ENCODE data around the gene MYH4.

The MYH4 gene

DNA sequence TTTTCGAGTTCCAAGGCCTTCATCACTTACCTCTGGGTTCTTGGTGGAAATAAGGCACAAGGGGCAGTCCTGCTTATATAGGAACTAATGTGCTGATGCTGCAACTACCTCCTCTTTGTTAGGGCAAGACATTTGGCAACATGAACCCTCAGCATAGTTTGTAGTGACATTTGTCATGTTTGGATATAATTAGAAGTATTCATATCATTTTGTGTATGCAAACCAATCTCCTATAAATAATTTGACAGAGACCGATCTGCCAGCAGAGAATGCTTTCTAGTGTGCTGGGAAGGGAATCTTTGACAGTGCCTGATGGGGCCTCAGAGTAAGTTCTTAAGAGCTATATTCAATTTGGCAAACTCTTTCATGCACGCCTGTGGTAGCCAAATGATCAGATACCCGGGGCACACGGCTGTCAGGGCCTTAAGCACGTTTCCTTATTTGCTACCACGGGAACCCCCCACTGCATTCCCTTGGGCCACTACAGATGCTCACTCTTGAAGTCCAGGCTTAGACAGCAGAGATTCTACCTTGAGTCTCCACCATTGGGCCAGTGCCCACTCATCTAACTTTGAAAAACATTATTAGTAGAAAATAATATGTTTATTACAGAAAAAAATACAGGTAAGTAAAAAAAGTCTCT, 47.3 kb downstream of the MYH4 start, which contains the start of gene MYH8:
Gene MYH8 (minus strand): TSS at position 51 of the 643 bp plus-strand sequence. CDS start 1,723 bp downstream, outside the sequence.
- no peak for DNase-seq (ENCODE audit: low read depth)

DNA sequence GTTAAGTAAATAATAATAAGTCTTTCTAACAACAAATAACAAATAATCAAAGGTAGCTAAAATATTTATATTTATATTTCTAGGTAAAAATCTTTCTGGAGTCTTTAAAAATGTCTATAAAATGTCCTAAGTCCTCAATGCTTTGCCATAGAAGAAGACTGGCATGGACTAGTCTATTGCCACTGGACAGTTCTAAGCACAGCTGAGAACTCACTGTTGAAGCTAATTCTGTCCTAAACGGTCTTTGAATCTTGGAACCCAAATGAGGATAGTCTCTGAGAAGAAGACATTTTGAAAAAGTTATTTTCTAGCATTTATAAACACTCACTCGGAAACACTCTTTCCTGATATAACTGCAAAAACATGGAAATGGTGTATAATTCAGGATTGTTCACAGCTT, 48.1 kb downstream of the MYH4 start:
- no peak for DNase-seq (ENCODE audit: low read depth)

DNA sequence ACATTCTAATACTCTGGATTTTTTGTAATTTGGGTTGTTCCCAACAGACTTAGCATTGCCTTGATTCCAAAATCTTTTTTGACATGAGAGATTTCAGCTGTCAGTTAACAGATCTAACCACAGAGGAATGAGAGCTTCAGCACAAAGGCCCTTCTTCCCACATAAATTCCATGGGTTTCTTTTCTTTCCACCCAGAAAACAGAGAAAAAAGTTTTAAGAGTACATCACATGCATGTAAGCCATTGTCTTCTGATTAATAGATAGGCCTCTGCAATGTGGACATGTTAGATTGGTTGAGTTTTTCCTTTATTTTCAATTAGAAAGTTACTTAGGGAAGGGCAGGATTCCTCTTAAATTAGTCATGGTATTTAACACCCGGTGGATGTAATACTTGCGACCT, 48.5 kb downstream of the MYH4 start:
- DNase-seq (ENCODE audit: low read depth) = no peak

DNA sequence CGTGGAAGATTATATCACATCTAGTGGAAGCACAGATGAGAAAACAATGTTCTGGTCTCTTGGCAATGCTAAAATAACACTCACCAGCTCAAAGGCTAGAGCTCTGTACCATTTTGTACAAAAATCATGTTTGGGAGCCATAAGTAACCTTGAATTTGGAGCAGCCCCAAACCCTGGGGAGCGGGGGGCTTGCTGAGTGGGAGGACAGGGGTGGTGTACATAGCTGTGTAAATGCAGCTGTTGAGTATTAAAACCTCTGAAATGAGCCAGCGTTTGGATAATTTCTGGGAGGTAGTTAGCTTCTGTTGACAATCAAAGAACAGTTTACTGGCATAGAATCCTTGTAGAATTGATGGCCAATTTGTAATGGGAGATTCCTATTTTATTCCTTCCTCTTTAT, 51.9 kb downstream of the MYH4 start:
- no peak for DNase-seq (ENCODE audit: low read depth)

GRCh38 chr17:10415161-10415560, 54.2 kb downstream of the MYH4 start:
- DNase-seq (ENCODE audit: low read depth) = no peak

GRCh38 chr17:10403589-10403988, 65.8 kb downstream of the MYH4 start:
- no peak for DNase-seq (ENCODE audit: low read depth)

DNA sequence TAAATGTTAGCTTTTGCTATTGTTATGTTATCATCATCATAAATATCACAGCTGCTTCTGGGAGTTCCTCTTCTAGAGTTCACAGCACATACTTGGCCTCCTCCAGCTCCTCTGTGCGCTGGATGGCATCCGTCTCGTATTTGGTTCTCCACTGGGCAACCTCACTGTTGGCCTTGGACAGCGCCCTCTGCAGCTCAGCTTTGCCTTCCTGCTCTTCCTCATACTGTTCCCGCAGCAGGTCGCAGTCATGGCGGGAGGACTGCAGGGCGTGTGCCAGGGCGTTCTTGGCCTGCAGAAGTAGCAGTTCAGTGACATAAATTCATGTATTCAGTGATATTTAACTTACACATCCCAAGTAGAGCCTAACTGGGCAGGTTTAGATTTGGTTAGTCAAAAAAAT, 71.0 kb downstream of the MYH4 start:
- no peak for DNase-seq (ENCODE audit: low read depth)

- no peak for DNase-seq (ENCODE audit: low read depth)
These were observed 72.7 kb downstream of the MYH4 start for GRCh38 chr17:10396524-10397163.

DNA sequence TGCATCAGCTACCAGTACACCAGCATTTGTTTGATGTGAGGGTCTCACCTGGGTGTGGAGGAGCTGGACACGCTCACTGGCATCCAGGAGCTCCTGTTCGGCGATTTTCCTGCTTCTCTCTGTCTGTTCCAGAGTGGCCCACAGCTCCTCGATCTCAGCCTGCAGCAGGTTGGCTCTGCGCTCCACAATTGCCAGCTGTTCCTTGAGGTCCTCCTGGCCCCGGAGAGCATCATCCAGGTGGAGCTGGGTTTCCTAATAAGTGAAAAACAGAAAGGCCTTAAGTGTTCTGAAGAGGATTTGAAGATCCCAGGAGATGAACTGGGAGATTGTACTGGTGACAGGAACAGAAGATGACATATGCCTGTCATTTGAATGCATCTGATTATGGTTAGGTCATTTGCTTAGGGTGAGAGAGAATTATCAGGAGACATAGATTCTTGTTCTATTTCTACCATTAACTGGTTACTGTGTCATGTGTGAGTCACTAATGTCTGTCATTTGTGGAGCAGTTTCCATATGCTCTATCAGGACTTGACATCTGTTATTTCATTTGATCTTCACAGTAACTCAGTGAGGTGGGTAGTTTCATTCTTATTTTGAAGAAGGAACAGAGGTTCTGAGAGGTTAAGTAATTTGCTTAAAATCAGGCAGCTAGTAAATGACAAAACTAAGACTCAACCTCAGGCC, 75.0 kb downstream of the MYH4 start:
- no peak for DNase-seq (ENCODE audit: low read depth)

All from activated T-cell treated with anti-CD3 and anti-CD28 coated beads for 48 hours (primary cell).